Esophagus muscularis mucosa (tissue), 3 donors: ENCODE data around the gene CRYGS.

Experiments
- CTCF ChIP-seq, 3 experiments: fragments of 200-600 bp in 2 of 3; fragments of 450-650 bp in 1 of 3; sonication (generic) in 2 of 3; IDR thresholded peaks; one replicate each; pipeline ENCODE4 v1.5.1; 2017 to 2019; ENCODE audit warnings: antibody characterized with exemption in 3 of 3, mild to moderate bottlenecking in 2 of 3, moderate library complexity in 1 of 3
- POLR2A ChIP-seq: fragments of 450-650 bp; IDR thresholded peaks from one replicate; pipeline ENCODE4 v1.6.1; 2017; ENCODE audit warnings: antibody characterized with exemption, moderate library complexity, mild to moderate bottlenecking, low read depth
- POLR2AphosphoS5 ChIP-seq, 2 donors: sonication (generic); formaldehyde crosslinking; IDR thresholded peaks; one replicate each; pipeline ENCODE4 v1.6.1; 2017; ENCODE audit warnings: antibody characterized with exemption in 2 of 2

GRCh38 chr3:186589121-186589520, 44.9 kb upstream of the CRYGS start:
- TF ChIP-seq CTCF (IDR thresholded peaks at IDR 0.05): no peak
- TF ChIP-seq POLR2A: no peak
- TF ChIP-seq POLR2AphosphoS5 (IDR thresholded peaks at IDR 0.05): no peak
